Colonic mucosa (tissue), 4 donors: Measurements from ENCODE around the gene MDM2. TPM values are rescaled to one million over a fixed set of nuclear protein-coding genes. Genes with fewer than 3 reads are reported as not detected.

Experiments used
- DNase-seq: peaks from one replicate; pipeline ENCODE4 v3.0.0-alpha.2; 2020
- H3K27ac ChIP-seq: fragments of 200-600 bp; one replicate; pipeline ENCODE4 v1.8.0; 2021
- H3K27me3 ChIP-seq: fragments of 200-600 bp; one replicate; pipeline ENCODE4 v1.8.0; 2021
- H3K36me3 ChIP-seq: fragments of 200-600 bp; one replicate; pipeline ENCODE4 v1.8.0; 2021
- H3K4me1 ChIP-seq: fragments of 200-600 bp; one replicate; pipeline ENCODE4 v1.8.0; 2021; ENCODE audit warnings: mild to moderate bottlenecking
- H3K4me3 ChIP-seq: fragments of 200-600 bp; one replicate; pipeline ENCODE4 v1.8.0; 2021
- H3K9ac ChIP-seq, 2 donors: one replicate each; pipeline ENCODE4 v1.7.0; 2013; ENCODE audit warnings: control low read depth in 2 of 2, low read depth in 2 of 2, low read length in 2 of 2
- H3K9me3 ChIP-seq: fragments of 200-600 bp; one replicate; pipeline ENCODE4 v1.8.0; 2021
- CTCF ChIP-seq: fragments of 200-600 bp; IDR thresholded peaks from one replicate; pipeline ENCODE4 v1.8.0; 2022; ENCODE audit warnings: antibody characterized with exemption, mild to moderate bottlenecking
- intact Hi-C: fragments of 100-400 bp; cut with DNase I; formaldehyde crosslinking; loops from one replicate; pipeline ENCODE4 v1.14.1; 2022
- total RNA-seq, 2 donors: library from RNA; stranded (reverse); fragmentation: NEBNext Ultra II Directional in 1 of 2; extraction: Animal tissue kit (Norgen Biotek cat#: 25700) in 1 of 2; gene quantifications; one replicate each; pipeline ENCODE4 v1.2.1, GENCODE V29; 2021
- donor health status: healthy.
- donor health status: DM: no; HTN: no; CAD: no.
- donor health status: DM: no; HTN: no; CAD: no.

MDM2 gene
- total RNA-seq, 2 donors from 2014 or later: 94.8 to 107 TPM

- no peaks in the 10 kb centered on the region for H3K36me3 ChIP-seq
- DNase-seq: no peak
- no peak for TF ChIP-seq CTCF
- H3K4me1 ChIP-seq: no peaks in the 10 kb centered on the region
- H3K9ac ChIP-seq: no peak overlapping the region
- no peaks in the 10 kb centered on the region for H3K9me3 ChIP-seq
- intact Hi-C loops: no loop called here
- H3K27me3 ChIP-seq: no peaks in the 10 kb centered on the region
- no peak overlapping the region for H3K27ac ChIP-seq
- no peak overlapping the region for H3K4me3 ChIP-seq
Observed at GRCh38 chr12:68880660-68881325, 72.8 kb downstream of the MDM2 start.

GRCh38 chr12:68882251-68882964 is 74.4 kb downstream of the MDM2 start:
- H3K27ac ChIP-seq: no peak overlapping the region
- intact Hi-C loops: no loop called here
- H3K9me3 ChIP-seq: no peaks in the 10 kb centered on the region
- no peak overlapping the region for H3K4me3 ChIP-seq
- H3K4me1 ChIP-seq: no peaks in the 10 kb centered on the region
- no peaks in the 10 kb centered on the region for H3K27me3 ChIP-seq
- H3K9ac ChIP-seq: no peak overlapping the region
- TF ChIP-seq CTCF: no peak
- H3K36me3 ChIP-seq: no peaks in the 10 kb centered on the region
- no peak for DNase-seq

GRCh38 chr12:68883151-68883550 is 75.2 kb downstream of the MDM2 start:
- no peak for TF ChIP-seq CTCF
- no peaks in the 10 kb centered on the region for H3K4me1 ChIP-seq
- no peaks in the 10 kb centered on the region for H3K36me3 ChIP-seq
- H3K27me3 ChIP-seq: no peaks in the 10 kb centered on the region
- H3K9ac ChIP-seq: no peak overlapping the region
- H3K4me3 ChIP-seq: no peak overlapping the region
- H3K27ac ChIP-seq: no peak overlapping the region
- intact Hi-C loops: no loop called here
- DNase-seq: no peak
- no peaks in the 10 kb centered on the region for H3K9me3 ChIP-seq

- H3K36me3 ChIP-seq: no peaks in the 10 kb centered on the region
- H3K4me3 ChIP-seq: no peak overlapping the region
- H3K27me3 ChIP-seq: no peaks in the 10 kb centered on the region
- DNase-seq: no peak
- no peaks in the 10 kb centered on the region for H3K4me1 ChIP-seq
- no peak for TF ChIP-seq CTCF
- H3K27ac ChIP-seq: no peak overlapping the region
- intact Hi-C loops: no loop called here
- H3K9ac ChIP-seq: no peak overlapping the region
- H3K9me3 ChIP-seq: no peaks in the 10 kb centered on the region
Observed at GRCh38 chr12:68884251-68884650, 76.3 kb downstream of the MDM2 start.

- no peaks in the 10 kb centered on the region for H3K27me3 ChIP-seq
- H3K36me3 ChIP-seq: no peaks in the 10 kb centered on the region
- no peaks in the 10 kb centered on the region for H3K4me1 ChIP-seq
- no peak overlapping the region for H3K9ac ChIP-seq
- no peak overlapping the region for H3K27ac ChIP-seq
- DNase-seq: no peak
- no peaks in the 10 kb centered on the region for H3K9me3 ChIP-seq
- H3K4me3 ChIP-seq: no peak overlapping the region
- intact Hi-C loops: no loop called here
- no peak for TF ChIP-seq CTCF
Observed at GRCh38 chr12:68885381-68885780, 77.4 kb downstream of the MDM2 start.
